22Rv1 (cell line): Measurements from ENCODE around the gene NGFR.

ENCODE experiments used
- ZFX ChIP-seq: fragments of 450-650 bp; IDR thresholded peaks from 2 replicates; pipeline ENCODE4 v1.6.1; 2017; ENCODE audit warnings: antibody characterized with exemption, borderline replicate concordance
- TF ChIP-seq, protein P1 (sequence below): fragments of 450-650 bp; IDR thresholded peaks from 2 replicates; pipeline ENCODE4 v1.5.1; 2017; ENCODE audit warnings: mild to moderate bottlenecking

DNA sequence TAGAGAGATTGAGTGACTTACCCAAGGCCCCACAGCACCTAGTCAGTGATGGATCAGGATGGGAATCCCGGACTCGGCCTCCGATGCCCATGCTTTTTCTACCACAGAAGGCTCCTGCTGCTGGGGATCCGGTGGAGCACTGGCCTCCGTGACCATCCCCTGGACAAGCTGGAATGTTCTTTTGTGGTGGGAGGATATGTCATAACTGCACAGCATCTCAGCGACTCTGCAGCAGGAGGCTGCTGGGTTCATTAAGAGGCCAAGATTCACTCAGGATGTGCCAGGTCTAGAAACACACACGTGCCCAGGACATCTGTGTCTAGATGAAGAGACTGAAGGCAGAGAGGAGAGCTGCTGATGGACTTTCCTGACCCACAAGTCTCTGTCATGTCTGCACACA lies 34.7 kb upstream of the NGFR start:
- TF ChIP-seq, protein P1, sequence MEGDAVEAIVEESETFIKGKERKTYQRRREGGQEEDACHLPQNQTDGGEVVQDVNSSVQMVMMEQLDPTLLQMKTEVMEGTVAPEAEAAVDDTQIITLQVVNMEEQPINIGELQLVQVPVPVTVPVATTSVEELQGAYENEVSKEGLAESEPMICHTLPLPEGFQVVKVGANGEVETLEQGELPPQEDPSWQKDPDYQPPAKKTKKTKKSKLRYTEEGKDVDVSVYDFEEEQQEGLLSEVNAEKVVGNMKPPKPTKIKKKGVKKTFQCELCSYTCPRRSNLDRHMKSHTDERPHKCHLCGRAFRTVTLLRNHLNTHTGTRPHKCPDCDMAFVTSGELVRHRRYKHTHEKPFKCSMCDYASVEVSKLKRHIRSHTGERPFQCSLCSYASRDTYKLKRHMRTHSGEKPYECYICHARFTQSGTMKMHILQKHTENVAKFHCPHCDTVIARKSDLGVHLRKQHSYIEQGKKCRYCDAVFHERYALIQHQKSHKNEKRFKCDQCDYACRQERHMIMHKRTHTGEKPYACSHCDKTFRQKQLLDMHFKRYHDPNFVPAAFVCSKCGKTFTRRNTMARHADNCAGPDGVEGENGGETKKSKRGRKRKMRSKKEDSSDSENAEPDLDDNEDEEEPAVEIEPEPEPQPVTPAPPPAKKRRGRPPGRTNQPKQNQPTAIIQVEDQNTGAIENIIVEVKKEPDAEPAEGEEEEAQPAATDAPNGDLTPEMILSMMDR, result no peak
- TF ChIP-seq ZFX, result no peak
